ENCODE measurements around the gene PATL2.
"Not testable (repeated sequence)": the region's sequence is repeated elsewhere in the genome, so short reads cannot be mapped to it uniquely, and the experiment has no call there.

PATL2 gene

GRCh38 chr15:44647036-44647435 is 64.1 kb downstream of the PATL2 start:
- no peak for DNase-seq (ENCODE audit: low read depth)

DNA sequence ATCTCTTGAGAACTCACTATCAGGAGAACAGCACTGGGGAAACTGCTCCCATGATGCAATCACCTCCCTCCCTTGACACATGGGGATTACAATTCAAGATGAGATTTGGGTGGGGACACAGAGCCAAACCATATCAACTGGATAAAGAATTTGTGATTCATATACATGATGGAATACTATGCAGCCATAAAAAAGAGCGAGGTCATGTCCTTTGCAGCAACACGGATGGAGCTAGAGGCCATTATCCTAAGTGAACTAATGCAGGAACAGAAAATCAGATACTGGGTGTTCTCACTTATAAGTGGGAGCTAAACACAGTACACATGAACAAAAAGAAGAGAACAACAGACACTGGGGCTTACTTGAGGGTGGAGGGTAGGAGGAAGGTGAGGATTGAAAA is 64.7 kb downstream of the PATL2 start:
- DNase-seq (ENCODE audit: low read depth): no peak

GRCh38 chr15:44641651-44642050 is 69.5 kb downstream of the PATL2 start:
- DNase-seq (ENCODE audit: low read depth): no peak

GRCh38 chr15:44636976-44637375 is 74.1 kb downstream of the PATL2 start:
- DNase-seq (ENCODE audit: low read depth): no peak

- DNase-seq (ENCODE audit: low read depth): no peak
These were observed 77.5 kb downstream of the PATL2 start for GRCh38 chr15:44633603-44634002.

DNA sequence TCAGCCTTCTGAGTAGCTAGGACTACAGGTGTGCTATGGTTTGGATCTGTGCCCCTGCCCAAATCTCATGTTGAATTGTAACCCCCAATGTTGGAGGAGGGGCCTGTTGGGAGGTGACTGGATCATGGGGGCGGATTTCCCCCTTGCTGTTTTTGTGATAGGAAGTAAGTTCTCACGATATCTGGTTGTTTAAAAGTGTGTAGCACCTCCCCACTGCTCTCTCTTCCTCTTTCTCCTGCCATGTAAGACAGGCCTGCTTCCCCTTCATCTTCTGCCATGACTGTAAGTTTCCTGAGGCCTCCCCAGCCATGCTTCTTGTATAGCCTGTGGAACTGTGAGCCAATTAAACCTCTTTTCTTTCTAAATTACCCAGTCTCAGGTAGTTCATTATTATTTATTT is 85.8 kb downstream of the PATL2 start:
- not testable (repeated sequence) for DNase-seq (ENCODE audit: low read depth)

DNA sequence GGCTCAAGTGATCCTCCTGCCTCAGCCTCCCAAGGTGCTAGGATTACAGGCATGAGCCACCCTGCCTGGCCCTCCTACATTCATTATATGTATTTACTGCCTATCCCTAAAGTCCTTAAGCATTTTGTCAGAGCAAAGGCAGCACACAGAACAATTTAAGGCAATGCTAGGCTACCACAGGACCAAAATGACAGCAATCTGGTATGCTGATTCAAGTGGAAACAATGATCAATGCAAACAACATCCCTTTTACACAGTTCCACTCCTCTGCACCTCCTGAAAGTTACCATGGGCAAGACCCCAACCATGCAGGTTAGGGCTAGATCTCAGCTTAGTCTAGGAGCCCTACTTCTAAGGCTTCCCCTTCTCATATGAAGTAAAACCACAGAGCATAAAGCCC is 87.9 kb downstream of the PATL2 start:
- DNase-seq (ENCODE audit: low read depth): no peak

- DNase-seq (ENCODE audit: low read depth): no peak
These were observed 91.0 kb downstream of the PATL2 start for GRCh38 chr15:44620081-44620480.

GRCh38 chr15:44616974-44617373 is 94.1 kb downstream of the PATL2 start:
- no peak for DNase-seq (ENCODE audit: low read depth)

Measured in stimulated activated CD8-positive, alpha-beta memory T cell treated with anti-CD3 and anti-CD28 coated beads, Interleukin-12 subunit alpha, Interleukin-12 subunit beta, amount 100 ng/mL, for 4 hours (primary cell).